RKO (cell line): ENCODE measurements around the gene HES7.
"Not testable (repeated sequence)": the region's sequence is repeated elsewhere in the genome, so short reads cannot be mapped to it uniquely, and the experiment has no call there.

Experiments
- DNase-seq: peaks from one replicate; pipeline ENCODE4 v3.0.0-alpha.2; 2016; ENCODE audit warnings: low spot score

HES7 gene

DNA sequence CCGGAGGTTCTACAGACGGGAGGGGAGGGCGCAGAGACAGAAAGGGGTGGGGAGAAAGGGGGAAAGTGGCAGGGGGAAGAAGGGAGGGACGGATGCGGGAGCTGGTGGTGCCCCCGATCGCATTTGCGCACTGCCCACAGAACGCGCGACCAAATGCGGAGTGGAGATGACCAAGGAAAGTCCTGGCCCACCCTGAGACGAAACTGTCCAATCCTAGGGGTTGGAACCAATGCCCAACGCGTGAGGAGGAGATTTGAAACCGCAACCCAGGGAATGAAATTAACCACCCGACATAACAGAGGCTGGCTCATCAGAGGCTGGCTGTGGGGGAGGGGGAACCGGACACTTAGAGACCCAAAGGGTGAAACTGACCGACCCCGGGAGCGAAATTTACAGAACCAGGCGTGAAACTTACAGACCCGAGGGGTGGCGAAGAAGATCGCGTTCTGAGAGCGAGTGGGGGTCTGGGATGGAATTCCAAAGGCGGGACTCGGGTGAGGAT lies 1.4 kb downstream of the HES7 start:
- peak; percentile 70 for DNase-seq

DNA sequence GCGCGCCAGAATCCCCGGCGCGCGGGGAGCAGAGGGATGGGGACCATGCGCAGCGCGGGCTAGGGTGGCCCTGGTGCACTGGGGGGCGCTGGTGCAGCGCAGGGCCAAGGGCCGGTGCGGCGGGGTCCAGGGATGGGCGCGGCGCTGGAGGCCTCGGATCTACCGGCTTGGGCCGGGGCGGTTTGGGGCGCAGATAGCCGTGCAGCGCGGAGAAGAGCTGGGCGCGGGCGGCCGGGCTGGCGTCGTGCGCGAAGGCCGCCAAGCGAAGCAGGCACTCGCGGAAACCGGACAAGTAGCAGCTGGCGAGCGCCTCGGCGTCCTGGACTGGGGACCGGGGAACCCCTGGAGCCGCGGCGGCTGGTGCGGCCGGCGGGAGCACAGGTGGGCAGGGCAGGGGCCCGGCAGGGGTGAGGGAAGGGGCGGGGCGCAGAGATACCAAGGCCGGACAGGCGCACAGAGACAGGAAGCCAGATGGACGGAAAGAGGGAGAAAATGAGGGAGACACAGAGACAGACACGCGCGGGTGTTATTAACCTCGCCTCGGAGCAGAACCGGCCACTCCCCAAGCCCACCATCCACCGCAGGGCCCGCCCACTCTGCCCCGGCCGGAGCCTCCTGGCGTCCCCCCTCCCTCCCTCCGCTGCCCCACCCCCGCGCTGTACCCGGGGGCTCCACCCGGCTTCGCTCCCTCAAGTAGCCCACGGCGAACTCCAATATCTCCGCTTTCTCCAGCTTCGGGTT lies 2.1 kb downstream of the HES7 start:
- peak; percentile 79 for DNase-seq

DNA sequence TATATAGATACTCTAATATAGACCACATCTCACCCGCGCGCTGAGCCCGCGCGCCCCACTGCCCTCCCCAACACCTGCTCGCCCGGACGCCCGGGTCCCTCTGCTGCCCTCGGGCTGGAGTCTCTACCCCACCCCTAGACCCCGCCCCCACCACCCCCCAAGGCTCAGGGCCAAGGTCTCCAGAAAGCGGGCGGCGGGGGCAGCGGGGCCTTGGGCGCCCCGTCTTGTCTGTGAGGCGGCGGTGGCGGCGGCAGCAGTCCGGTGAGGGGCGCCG lies 2.6 kb downstream of the HES7 start:
- no peak for DNase-seq

DNA sequence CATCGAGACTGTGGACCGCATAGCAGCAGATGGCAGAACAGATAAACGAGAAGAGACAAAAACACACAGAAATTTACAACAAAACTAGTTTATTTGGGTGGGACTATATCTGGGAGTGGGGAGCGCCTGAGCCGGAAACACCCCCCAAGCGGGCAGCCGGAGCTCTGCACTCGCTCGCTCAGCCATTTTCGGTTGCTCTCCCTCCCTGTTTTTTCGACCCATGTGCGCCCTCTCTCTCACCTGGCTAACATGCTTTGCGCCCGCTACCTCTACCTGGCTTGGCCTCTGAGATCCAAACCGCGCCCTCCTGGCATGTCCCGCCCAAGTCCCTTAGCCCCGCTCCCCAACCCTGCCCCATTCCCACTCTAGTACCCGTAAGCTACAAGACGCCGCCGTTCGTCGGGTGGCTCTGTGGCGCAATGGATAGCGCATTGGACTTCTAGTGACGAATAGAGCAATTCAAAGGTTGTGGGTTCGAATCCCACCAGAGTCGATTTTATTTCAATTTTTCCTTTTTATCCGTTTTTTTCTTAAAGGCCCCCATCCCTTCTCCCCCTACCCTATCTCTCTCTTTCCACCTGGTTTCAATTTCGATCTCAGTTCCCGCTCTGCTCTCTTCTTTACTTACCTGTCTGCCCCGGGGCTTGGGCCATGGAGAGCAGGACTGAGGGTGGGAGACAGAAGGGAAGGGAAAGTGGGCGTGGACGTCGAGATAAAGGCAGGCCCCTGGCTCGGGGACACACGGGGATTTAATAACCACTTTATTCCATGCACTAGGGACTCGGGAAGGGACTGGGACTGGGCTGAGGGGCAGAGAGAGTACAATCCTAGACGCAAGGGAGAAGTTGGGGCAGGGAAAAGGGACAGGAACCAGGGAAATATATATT lies 3.1 kb downstream of the HES7 start:
- DNase-seq: peak; percentile 81

DNA sequence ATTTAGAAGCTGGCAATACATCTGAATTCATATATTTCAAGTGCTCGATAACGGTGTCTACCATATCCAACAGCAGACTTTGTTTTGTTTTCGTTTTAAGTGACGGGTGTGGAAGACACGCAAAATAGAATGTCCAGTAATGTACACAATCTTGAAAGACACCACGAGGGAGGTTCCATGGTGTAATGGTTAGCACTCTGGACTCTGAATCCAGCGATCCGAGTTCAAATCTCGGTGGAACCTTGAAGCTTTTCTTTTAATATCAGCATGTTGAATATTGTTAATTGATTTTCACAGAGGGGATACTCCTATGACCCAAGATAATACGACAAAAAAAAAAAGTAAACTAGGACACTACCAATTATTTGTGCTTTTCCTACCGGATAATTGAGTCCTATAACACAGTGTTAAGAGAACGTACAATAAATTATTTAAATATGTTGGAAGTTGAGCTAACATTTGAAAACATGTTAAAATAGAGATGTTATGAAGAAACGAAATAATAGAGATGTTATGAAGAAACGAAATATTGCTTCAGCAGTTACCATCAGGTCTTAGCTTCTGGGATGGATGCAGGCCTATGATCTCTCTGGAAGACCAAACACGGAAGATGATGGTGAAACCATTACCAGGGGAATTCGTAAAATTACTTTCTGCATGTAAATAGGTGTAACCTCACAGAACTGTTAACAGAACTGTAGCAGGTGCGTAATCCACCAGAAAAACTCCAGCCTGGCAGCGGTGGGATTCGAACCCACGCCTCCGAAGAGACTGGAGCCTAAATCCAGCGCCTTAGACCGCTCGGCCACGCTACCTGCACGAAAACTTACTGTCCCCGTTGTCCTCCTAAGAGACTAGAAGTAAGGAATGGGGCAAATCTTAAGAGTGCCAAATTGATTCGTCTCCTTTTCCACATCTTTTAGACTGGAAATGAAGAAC lies 4.1 kb downstream of the HES7 start:
- peak; percentile 93 for DNase-seq

DNA sequence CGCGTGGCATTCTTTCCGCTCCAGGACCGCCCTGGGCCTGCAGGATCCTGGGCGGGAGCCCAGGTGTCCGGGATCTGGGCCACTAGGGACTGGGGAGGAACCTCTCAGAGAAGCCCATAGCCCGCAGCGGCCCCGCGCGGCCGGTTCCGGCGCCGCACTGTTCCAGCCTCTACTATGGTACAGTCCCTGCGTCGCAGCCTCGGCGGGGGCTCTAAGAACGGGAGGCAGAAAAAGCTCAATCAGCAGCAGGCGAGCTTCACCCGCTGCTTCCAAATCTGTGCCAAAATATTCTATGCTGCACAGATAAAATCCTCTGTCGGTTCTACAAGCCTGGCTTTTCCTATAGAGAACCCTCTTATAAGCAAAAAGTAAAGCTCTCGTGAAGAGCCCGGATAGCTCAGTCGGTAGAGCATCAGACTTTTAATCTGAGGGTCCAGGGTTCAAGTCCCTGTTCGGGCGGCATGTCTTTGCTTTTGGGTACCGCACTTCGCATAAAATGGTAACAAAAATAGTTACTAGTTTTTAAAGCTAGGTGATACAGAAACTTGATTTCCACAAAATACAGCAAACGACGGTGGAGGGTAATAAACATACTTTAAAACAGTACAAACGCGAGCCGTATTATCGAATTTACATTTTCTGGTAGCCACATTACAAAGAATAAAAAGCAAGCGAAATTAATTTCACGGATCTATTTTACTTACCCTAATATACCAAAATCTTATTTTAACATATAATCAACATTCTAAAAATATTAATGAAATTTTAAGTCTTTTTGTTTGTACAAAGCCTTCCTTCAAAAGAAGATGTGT lies 4.9 kb downstream of the HES7 start:
- DNase-seq: peak; percentile 84

DNA sequence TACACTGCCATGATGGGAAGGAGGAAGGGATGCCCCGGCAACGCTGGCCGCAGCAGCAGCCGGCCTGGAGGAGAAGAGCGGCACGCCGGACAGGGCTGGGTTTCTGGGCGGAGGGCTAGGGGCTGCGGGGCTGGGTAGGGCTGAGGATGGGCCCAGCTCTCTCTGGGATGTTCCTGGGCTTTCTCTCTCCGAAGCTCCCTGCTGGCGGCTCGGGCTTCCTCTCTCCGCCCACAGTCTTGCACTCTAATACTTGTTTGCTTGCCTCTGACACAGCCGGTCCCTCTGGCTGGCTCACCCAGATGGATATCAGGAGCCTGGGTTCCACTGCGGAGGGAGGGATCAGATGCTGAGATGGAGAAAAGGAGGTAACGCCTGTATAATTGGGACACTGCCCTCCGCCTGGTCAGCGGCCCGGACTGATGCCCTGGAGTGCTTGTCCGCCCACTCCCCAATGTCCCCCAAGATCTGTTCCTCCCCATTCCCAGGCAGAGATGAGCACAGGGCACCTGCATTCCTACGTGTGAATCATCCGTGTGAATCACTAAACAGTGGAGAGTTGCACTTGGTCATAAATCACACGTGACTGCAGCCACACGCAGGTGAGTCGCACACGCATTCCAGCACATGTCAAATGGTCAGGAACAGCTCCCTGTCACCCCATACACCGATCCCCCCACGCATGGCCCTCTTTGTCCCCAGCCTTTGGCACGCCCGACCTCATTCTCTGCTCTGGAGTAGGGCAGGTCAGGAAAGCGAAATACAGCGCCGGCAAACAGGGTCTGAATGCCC lies 5.7 kb downstream of the HES7 start, which contains the start of gene ALOXE3:
Gene ALOXE3, minus strand, starts transcription at position 535 of the 789 bp plus-strand sequence. Its CDS starts 524 bp downstream, at position 11.
- DNase-seq: peak; percentile 94

DNA sequence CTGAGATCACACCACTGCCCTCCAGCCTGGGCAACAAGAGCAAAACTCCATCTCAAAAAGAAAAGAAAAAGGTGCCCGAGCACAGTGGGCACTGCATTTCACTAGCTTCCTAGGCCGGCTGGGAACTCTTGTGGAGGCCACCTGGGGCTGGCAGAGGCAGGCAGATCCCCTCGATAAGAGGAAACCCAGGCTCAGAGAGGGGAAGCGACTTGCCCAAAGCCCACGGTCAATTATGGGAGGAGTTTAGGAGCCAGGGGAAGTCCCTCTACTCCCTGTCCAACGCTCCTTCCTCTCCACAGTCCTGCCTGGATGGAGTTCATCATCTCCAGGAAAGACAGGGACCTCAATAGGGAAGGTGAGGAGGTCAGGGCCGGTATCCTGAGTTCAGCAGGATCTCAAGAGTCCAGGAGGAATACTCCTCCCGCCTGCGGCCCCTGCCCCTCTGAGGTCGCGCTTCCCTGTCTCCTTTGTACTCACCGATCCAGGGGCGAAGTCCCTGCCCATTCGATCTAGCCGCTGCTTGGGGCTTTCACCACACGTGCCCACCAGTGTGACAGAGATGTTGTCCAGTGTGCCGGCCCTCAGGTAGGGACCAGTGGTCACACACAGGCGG lies 6.4 kb downstream of the HES7 start:
- no peak for DNase-seq

DNA sequence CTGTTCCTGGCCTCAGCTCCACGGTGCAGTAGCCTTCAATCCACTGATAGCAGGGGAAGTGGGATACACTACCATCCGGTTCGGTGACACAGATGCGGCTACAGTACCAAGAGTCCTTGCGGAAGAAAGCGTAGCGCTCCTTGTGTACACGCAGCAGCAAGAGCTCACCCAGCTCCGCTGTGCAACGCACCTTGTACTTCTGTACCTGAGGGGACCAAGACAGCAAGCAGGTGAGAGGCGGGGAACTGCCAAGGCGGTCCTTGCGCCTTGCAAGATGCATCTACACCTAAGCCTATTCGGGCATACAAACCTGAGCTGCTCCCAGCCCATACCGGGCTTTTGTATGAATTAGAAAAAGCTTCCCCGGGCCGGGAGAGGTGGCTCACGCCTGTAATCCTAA lies 7.1 kb downstream of the HES7 start:
- DNase-seq: no peak

DNA sequence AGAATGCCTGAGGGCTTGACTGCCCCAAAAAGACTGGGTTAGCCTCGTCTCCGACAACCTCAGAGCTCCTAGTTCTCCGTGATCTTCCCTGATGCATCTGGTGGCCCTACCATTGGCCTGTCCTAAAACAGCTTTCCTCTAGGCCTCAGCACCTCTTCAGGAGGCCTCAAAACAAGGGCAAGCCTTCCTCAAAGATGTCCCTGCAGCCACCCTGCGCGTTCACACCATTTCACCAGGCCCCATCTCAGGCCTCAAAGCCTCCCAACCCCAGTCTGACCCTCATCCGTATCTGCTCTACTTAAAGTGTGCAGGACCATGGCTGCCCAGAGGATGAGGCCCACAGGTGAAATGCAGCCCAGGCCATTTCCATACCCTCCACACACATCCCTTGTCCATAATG lies 13.0 kb downstream of the HES7 start:
- no peak for DNase-seq

DNA sequence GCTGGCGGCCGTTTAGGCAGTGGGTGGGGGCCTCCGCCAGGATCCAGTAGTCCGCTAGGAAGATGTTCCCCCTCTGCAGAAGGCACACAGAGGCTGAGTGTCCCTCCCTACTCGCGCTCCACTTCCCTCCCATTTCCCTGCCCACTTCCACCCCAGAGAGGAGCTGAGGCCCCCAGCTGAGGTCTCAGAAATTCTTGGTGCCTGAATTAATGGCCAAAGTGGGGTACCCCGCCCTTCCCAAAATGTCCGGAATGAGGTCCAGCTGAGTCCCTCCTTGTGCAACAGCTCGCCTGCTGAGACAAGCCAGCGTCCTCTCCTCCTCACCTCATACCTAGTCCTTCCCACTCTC lies 13.5 kb downstream of the HES7 start:
- DNase-seq: no peak

DNA sequence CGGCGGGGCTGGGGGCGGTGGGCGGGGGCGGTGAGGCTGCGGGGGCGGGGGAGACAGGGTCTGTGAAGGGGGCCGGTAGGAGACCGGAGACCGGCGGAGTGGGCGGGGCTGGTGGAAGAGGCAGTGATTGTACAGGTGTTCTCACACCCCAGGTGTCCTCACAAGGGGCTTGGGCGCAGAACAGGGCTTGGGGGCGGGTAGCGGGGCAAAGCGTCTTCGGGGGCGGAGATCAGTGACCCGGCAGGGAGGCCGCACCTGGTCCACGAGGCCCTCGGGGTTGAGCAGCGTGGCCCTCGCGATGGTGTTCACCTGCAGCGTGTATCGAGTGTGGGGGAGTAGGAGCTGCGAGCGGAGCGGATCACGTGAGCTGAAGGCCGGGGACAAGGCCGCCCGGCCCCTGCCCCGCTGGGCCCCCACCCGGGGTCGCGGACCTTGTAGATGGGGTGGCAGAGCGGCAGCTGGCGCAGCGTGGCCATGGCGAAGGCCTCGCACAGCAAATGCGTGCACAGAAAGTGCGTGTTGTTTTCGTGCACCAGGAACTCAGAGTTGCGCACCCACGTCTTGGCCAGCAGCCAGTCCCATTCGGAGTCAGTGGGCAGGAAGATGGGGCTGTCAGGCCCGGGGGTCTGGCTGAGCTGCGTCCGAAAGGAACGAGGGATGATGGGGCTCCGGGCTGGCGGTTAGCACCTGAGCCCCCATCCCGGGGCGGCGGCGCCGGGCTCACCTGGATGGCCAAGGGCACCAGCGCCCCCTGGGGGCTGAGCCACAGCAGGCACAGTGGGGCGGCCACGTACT lies 14.0 kb downstream of the HES7 start:
- no peak for DNase-seq

DNA sequence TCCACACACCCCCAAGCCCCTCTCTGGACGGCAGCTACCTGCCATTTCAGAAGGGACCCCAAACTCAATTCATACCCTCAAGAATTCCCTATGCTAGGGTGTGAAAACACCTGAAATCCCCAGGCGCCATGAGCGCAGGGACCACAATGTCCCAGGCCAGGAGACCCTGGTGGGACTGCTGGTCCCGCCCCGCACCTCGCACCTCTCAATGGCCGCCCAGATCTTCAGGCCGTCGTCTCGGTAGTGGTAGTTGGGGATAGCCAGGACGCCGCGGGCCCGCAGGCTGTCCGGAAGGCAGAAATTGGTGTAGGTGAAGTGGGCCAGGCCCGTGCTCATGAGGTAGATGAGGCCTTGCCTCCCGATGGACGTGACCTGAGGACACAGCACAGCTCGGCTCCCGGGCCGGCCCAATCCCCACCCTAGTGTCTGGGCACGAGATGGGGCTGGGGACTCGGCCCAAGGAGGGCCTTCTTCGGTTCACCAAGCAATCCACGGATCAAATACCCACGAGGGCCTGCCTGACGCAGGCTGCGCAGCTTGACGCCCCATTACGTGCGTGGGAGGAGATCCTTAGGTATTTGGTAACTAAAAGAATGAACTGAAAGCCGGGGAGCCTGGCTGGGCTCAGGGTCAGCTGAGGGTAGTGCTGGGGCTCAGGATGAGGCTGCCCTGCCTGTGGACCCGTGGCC lies 14.8 kb downstream of the HES7 start:
- DNase-seq: no peak

DNA sequence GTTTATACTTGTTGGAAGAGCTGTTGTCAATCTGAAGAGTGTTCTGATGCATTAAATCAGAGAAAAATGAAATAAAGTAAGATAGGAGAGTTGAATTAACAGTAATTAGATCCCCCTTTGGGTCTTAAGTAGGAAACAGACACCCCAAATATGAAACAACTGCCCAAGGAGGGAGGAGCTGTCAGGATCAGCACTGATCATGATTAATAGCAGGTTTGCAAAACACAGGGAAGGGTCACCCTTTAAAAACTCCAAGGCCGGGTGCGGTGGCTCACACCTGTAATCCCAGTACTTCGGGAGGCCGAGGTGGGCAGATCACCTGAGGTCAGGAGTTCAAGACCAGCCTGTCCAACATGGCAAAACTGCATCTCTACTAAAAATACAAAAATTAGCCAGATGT lies 16.9 kb downstream of the HES7 start:
- not testable (repeated sequence) for DNase-seq

DNA sequence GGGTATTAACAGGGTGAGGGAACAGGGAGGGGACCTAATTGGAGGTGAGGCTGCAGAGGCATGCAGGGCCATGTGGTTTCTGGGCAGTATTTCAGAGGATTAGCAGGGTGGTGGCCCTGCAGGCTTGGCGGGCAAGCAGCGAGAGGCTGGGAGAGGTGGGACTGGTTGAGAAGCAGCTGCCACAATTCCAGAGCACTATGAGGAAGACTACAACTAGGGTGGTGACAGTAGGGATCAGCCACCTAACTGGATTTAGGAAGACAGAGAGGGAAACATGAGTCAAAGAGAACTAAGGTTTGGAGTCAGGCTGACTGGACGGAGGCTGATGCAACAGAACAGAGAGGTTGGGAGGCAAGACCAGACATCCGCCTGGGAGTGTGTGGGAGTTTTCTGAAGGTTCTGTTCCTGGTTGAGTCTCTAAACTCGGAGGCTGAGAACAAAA lies 17.9 kb downstream of the HES7 start:
- peak; percentile 88 for DNase-seq

DNA sequence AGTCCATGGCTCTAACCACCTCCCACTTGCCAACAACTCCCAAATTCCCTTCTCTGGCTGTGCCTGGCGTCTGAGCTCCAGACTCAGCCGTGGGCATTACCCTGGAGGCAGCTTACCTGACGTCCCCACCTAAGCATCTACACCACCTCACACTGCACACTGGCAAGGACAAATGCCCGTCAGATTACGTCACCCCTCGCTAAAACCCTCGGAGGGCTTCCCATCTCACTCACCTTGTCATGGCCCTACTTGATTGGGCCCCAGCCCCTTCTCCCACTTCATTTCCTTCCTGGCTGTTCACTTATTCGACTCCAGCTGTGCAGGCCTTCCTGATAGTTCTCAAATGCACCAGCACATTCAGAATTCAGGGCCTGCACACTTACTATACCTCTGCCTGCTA lies 19.0 kb downstream of the HES7 start:
- DNase-seq: no peak

DNA sequence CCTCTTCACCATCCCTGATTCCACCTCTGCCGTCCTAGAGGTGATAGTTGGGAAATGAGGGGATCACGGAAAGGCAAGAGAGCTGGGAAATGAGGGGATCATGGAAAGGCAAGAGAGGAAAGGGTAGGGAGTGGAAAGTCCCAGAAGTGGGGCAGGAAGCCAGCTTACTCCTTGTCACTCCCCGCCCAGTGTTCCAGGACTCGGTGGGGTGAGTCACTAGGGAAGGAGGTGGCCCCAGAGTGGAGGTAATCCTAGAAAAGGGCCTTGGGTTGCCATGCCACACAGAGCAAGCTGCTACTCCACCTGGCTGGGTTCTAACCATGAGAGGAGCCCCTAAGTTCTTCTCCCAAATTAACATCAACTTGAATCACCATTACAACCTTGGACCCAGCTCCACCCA lies 20.4 kb downstream of the HES7 start:
- no peak for DNase-seq

DNA sequence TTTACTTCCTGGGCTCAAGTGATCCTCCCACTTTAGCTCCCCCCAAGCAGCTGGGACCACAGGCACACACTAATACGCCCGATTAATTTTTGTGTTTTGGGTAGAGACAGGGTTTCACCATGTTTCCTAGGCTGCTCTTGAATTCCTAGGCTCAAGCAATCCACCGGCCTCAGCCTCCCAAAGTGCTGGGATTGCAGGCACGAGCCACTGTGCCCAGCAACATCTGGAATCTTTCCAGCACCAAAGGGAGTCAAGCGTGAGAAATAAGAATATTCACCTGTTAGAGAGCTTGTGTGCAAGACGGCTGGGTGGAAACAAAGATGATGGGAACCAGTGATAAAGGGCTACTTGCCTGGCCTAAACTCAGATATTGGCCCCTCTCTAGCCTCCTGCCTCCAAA lies 22.2 kb downstream of the HES7 start:
- no peak for DNase-seq

DNA sequence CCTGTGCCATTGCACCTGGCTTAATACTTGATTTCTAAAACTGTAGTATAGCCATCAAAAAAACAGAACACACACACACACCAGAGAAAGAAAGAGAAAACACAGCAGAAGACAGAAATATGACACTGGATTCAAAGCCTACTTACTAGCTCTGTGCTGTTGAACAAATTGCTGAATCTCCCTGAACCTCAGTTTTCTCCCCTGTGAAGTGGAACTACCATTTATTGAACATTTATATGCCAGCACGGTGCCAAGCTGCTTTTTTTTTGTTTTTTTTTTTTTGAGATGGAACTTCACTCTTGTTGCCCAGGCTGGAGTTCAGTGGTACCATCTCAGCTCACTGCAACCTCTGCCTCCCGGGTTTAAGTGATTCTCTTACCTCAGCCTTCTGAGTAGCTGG lies 23.1 kb downstream of the HES7 start:
- no peak for DNase-seq
